Hepatocyte (in vitro differentiated cells): ENCODE data around the gene ZGLP1. TPM values are rescaled to one million over a fixed set of nuclear protein-coding genes. Genes with fewer than 3 reads are reported as not detected.

Experiments
- DNase-seq: peaks from one replicate; pipeline ENCODE4 v3.0.0-alpha.2; 2016; ENCODE audit warnings: low spot score
- H2AFZ ChIP-seq: fragments of 200-600 bp; sonication (generic); 2 replicates; pipeline ENCODE4 v1.6.0; 2016; ENCODE audit warnings: antibody characterized with exemption, mild to moderate bottlenecking
- H3K27ac ChIP-seq: fragments of 200-600 bp; sonication (generic); 2 replicates; pipeline ENCODE4 v1.5.1; 2016; ENCODE audit warnings: mild to moderate bottlenecking
- H3K27me3 ChIP-seq: fragments of 200-600 bp; sonication (generic); 2 replicates; pipeline ENCODE4 v1.6.1; 2016
- H3K36me3 ChIP-seq: fragments of 200-600 bp; sonication (generic); replicated peaks from 2 replicates; pipeline ENCODE4 v1.5.1; 2016; ENCODE audit warnings: low read depth; ENCODE audit not compliant: insufficient read depth
- H3K4me1 ChIP-seq: fragments of 200-600 bp; sonication (generic); 2 replicates; pipeline ENCODE4 v1.5.1; 2016; ENCODE audit warnings: mild to moderate bottlenecking, moderate library complexity; ENCODE audit not compliant: insufficient read depth
- H3K4me2 ChIP-seq: fragments of 200-600 bp; sonication (generic); 2 replicates; pipeline ENCODE4 v1.6.0; 2016
- H3K4me3 ChIP-seq: fragments of 200-600 bp; sonication (generic); 2 replicates; pipeline ENCODE4 v1.5.1; 2016; ENCODE audit warnings: mild to moderate bottlenecking
- H3K79me2 ChIP-seq: fragments of 200-600 bp; sonication (generic); 2 replicates; pipeline ENCODE4 v1.6.0; 2017; ENCODE audit warnings: mild to moderate bottlenecking
- H3K9me2 ChIP-seq: fragments of 200-600 bp; sonication (generic); replicated peaks from 2 replicates; pipeline ENCODE4 v1.6.0; 2017; ENCODE audit warnings: mild to moderate bottlenecking; ENCODE audit not compliant: insufficient read depth
- H3K9me3 ChIP-seq: fragments of 200-600 bp; sonication (generic); 2 replicates; pipeline ENCODE4 v1.5.1; 2016; ENCODE audit warnings: low read depth, mild to moderate bottlenecking
- H4K20me1 ChIP-seq: fragments of 200-600 bp; sonication (generic); 2 replicates; pipeline ENCODE4 v1.6.0; 2016; ENCODE audit warnings: mild to moderate bottlenecking; ENCODE audit not compliant: insufficient read depth, poor library complexity, severe bottlenecking
- EZH2 ChIP-seq: fragments of 200-600 bp; sonication (generic); IDR thresholded peaks from 2 replicates; pipeline ENCODE4 v1.6.1; 2016; ENCODE audit warnings: antibody characterized with exemption, mild to moderate bottlenecking, borderline replicate concordance
- EZH2phosphoT487 ChIP-seq: fragments of 200-600 bp; sonication (generic); IDR thresholded peaks from one replicate; pipeline ENCODE4 v1.6.1; 2018; ENCODE audit warnings: antibody characterized with exemption, mild to moderate bottlenecking, low read depth, moderate library complexity; ENCODE audit not compliant: unreplicated experiment, severe bottlenecking
- WGBS: methylation state at CpG from one replicate; pipeline ENCODE4 v1.1.6; 2016; ENCODE audit warnings: low lambda C conversion rate; ENCODE audit errors: missing lambda C conversion rate; 5-methylcytosine and 5-hydroxymethylcytosine counted together
- polyA plus RNA-seq: library from polyadenylated mRNA; unstranded; fragments of >200 nt; fragmentation: Nextera tagmentation; extraction: Ambion mirVana; gene quantifications from 2 replicates; pipeline ENCODE4 v1.2.1, GENCODE V29; 2016
- total RNA-seq: library from RNA; depleted of rRNA; stranded (reverse); fragments of >200 nt; gene quantifications from 2 replicates; pipeline ENCODE4 v1.2.3, GENCODE V29; 2014
- TF ChIP-seq, protein P1 (sequence below): fragments of 200-600 bp; sonication (generic); IDR thresholded peaks from 2 replicates; pipeline ENCODE4 v1.5.1; 2016; ENCODE audit warnings: antibody characterized with exemption, mild to moderate bottlenecking; ENCODE audit not compliant: poor library complexity

ZGLP1 gene
- total and polyA plus RNA-seq, 2 experiments from 2014 or later, result 2.6 to 10.3 TPM

DNA sequence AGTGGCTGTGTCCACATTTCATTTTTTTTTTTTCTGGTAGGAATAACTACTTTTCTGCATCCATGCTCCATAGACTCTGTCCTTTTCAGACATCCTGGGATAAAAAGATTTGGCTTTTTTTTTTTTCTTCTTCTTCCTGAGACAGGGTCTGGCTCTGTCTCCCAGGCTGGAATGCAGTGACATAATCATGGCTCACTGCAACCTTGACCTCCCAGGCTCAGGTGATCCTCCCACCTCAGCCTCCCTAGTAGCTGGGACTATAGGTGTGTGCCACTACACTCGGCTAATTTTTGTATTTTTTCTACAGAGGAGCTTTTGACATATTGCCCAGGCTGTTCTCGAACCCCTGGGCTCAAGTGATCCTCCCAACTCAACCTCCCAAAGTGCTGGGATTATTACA, 33.9 kb upstream of the ZGLP1 start:
- Histone ChIP-seq H3K9me2 (no peaks in the 10 kb centered on the region), H3K27ac (no peak overlapping the region), H3K4me2 (no peak overlapping the region), H3K9me3 (no peaks in the 10 kb centered on the region), H3K79me2 (no peaks in the 10 kb centered on the region), H3K27me3 (no peaks in the 10 kb centered on the region), H3K4me3 (no peak overlapping the region), H3K4me1 (no peaks in the 10 kb centered on the region), H4K20me1 (no peaks in the 10 kb centered on the region), H3K36me3 (no peaks in the 10 kb centered on the region), H2AFZ (no peak overlapping the region)
- DNase-seq, result no peak
- WGBS, result 90% methylated on average over 2 of the region's 2 CpGs
- TF ChIP-seq EZH2 (no peak), EZH2phosphoT487 (no peak)
- TF ChIP-seq, protein P1, sequence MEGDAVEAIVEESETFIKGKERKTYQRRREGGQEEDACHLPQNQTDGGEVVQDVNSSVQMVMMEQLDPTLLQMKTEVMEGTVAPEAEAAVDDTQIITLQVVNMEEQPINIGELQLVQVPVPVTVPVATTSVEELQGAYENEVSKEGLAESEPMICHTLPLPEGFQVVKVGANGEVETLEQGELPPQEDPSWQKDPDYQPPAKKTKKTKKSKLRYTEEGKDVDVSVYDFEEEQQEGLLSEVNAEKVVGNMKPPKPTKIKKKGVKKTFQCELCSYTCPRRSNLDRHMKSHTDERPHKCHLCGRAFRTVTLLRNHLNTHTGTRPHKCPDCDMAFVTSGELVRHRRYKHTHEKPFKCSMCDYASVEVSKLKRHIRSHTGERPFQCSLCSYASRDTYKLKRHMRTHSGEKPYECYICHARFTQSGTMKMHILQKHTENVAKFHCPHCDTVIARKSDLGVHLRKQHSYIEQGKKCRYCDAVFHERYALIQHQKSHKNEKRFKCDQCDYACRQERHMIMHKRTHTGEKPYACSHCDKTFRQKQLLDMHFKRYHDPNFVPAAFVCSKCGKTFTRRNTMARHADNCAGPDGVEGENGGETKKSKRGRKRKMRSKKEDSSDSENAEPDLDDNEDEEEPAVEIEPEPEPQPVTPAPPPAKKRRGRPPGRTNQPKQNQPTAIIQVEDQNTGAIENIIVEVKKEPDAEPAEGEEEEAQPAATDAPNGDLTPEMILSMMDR, result no peak

DNA sequence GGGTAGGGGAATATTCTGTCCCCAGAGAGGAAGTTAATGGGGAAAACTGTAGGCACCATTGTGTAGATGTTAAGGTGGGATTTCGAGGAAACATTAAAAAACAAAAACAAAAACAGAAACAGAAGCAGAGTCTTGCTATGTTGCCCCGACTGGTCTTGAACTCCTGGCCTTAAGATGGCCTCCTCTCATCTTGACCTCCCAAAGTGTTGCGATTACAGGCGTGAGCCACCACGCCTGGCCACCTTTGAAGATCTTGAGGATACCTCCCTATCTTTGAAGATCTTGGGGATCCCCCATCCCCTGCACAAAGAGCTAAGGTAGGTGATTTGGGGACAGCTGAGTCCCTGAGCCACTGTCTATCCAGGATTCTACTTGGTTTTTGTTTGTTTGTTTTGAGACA, 30.4 kb upstream of the ZGLP1 start:
- Histone ChIP-seq H3K27ac (no peak overlapping the region), H3K9me2 (no peaks in the 10 kb centered on the region), H3K9me3 (no peaks in the 10 kb centered on the region), H3K4me3 (no peak overlapping the region), H3K36me3 (no peaks in the 10 kb centered on the region), H3K4me2 (no peak overlapping the region), H4K20me1 (no peaks in the 10 kb centered on the region), H3K27me3 (no peaks in the 10 kb centered on the region), H3K79me2 (no peaks in the 10 kb centered on the region), H2AFZ (no peak overlapping the region), H3K4me1 (no peaks in the 10 kb centered on the region)
- TF ChIP-seq EZH2phosphoT487 (no peak), EZH2 (no peak)
- TF ChIP-seq, protein P1, result no peak
- 92% methylated on average over 5 of the region's 5 CpGs for WGBS
- DNase-seq, result no peak

DNA sequence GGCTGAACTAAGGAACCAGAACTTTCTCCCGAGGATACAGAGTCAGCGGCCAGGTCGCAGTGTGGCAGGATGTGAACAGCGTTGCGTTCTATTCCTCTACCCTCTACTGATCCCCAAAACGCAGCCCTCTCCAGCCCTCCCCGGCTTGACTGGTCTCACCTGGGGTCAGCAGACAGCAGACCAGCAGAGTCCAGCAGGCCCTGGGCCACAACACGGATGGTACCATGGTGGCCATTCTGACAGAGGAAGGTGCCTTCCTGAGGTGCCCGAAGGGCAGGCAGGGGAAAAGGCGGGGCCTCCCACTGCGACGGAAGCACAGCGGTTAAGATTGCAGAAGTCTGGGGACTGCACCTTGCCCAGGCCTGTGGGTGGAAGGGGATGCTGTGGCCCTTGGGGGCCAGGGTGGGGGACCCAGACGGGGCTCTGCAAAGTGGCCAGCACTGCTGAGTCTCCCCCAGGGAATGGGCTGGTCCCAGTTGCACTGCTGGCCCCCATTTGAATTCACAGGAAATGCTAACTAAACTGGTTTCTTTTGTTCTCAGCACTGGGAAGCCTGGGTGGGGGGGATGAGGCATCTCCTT, 29.9 kb upstream of the ZGLP1 start, which contains the start of gene ICAM3:
TSS of gene ICAM3 (minus strand) at position 245 of the 581 bp plus-strand sequence. CDS start at position 235, 10 bp downstream.
- no peaks in the 10 kb centered on the region for H3K79me2 ChIP-seq
- DNase-seq, result no peak
- no peak within 1 kb of the TSS for H3K27ac ChIP-seq
- no peaks in the 10 kb centered on the region for H3K36me3 ChIP-seq
- no peak within 1 kb of the TSS for H3K4me2 ChIP-seq
- no peak within 1 kb of the TSS for H3K4me3 ChIP-seq
- no peaks in the 10 kb centered on the region for H4K20me1 ChIP-seq
- no peaks in the 10 kb centered on the region for H3K27me3 ChIP-seq
- H3K4me1 ChIP-seq, result no peaks in the 10 kb centered on the region
- no peaks in the 10 kb centered on the region for H3K9me3 ChIP-seq
- TF ChIP-seq EZH2phosphoT487 (no peak), EZH2 (no peak)
- TF ChIP-seq, protein P1, result no peak
- no peaks in the 10 kb centered on the region for H3K9me2 ChIP-seq
- WGBS, result 65% methylated on average over 14 of the region's 14 CpGs
- no peak within 1 kb of the TSS for H2AFZ ChIP-seq
